ENCODE measurements around the gene PFKL. TPM values are rescaled to one million over a fixed set of nuclear protein-coding genes. Genes with fewer than 3 reads are reported as not detected.

PFKL gene
- polyA plus RNA-seq, 1 experiment: 44.3 TPM

- Histone ChIP-seq H3K27me3 (ENCODE audit: control insufficient read depth, insufficient read depth, low read length) (no peaks in the 10 kb centered on the region), H3K9me3 (ENCODE audit: control insufficient read depth, insufficient read depth, low read length) (no peaks in the 10 kb centered on the region; the same call in 1 of the 2 replicates), H3K27ac (ENCODE audit: low read depth, low read length) (no peak overlapping the region), H3K4me3 (ENCODE audit: low read depth, low read length) (no peak overlapping the region)
- ChIA-PET POLR2A (no interaction called here), CTCF (no interaction called here)
- TF ChIP-seq CTCF (IDR thresholded peaks at IDR 0.05; ENCODE audit: low read depth, low read length): no peak
- no peak for DNase-seq (ENCODE audit: low read depth, low spot score)
Observed at GRCh38 chr21:44325386-44326271, 25.8 kb downstream of the PFKL start.

- TF ChIP-seq CTCF (IDR thresholded peaks at IDR 0.05; ENCODE audit: low read depth, low read length): no peak
- Histone ChIP-seq H3K9me3 (ENCODE audit: control insufficient read depth, insufficient read depth, low read length) (no peaks in the 10 kb centered on the region; the same call in 1 of the 2 replicates), H3K27ac (ENCODE audit: low read depth, low read length) (no peak overlapping the region), H3K27me3 (ENCODE audit: control insufficient read depth, insufficient read depth, low read length) (no peaks in the 10 kb centered on the region), H3K4me3 (ENCODE audit: low read depth, low read length) (no peak overlapping the region)
- no peak for DNase-seq (ENCODE audit: low read depth, low spot score)
- ChIA-PET POLR2A (no interaction called here), CTCF (no interaction called here)
Observed at GRCh38 chr21:44326272-44326647, 26.4 kb downstream of the PFKL start.

- ChIA-PET CTCF (no interaction called here), POLR2A (no interaction called here)
- Histone ChIP-seq H3K4me3 (ENCODE audit: low read depth, low read length) (no peak overlapping the region), H3K27ac (ENCODE audit: low read depth, low read length) (no peak overlapping the region), H3K27me3 (ENCODE audit: control insufficient read depth, insufficient read depth, low read length) (no peaks in the 10 kb centered on the region), H3K9me3 (ENCODE audit: control insufficient read depth, insufficient read depth, low read length) (no peaks in the 10 kb centered on the region; the same call in 1 of the 2 replicates)
- DNase-seq (ENCODE audit: low read depth, low spot score): no peak
- no peak for TF ChIP-seq CTCF (IDR thresholded peaks at IDR 0.05; ENCODE audit: low read depth, low read length)
Observed at GRCh38 chr21:44326716-44327602, 27.1 kb downstream of the PFKL start.

- Histone ChIP-seq H3K27me3 (ENCODE audit: control insufficient read depth, insufficient read depth, low read length) (no peaks in the 10 kb centered on the region), H3K27ac (ENCODE audit: low read depth, low read length) (no peak overlapping the region), H3K9me3 (ENCODE audit: control insufficient read depth, insufficient read depth, low read length) (peaks cover 1% of the 10 kb centered on the region; the same call in 1 of the 2 replicates), H3K4me3 (ENCODE audit: low read depth, low read length) (no peak overlapping the region)
- no peak for TF ChIP-seq CTCF (IDR thresholded peaks at IDR 0.05; ENCODE audit: low read depth, low read length)
- ChIA-PET POLR2A (no interaction called here), CTCF (no interaction called here)
- no peak for DNase-seq (ENCODE audit: low read depth, low spot score)
Observed at GRCh38 chr21:44327603-44327974, 27.7 kb downstream of the PFKL start.
